Calu3 (cell line): ENCODE measurements around the gene DNPEP. TPM values are rescaled to one million over a fixed set of nuclear protein-coding genes. Genes with fewer than 3 reads are reported as not detected.

Experiments used
- BruUV-seq: library from RNA; stranded (reverse); fragments of 400-500 nt; replicated peaks from 2 replicates; lab custom pipeline; 2021; lab: Mats Ljungman, UMichigan
- CTCF ChIA-PET: fragments of 300-600 bp; sonication (Branson Sonifier 250); formaldehyde crosslinking; loops from one replicate; lab custom pipeline; 2022; ENCODE audit warnings: antibody characterized with exemption; lab: Charles Lee
- DNase-seq: peaks from one replicate; pipeline ENCODE4 v3.0.0; 2022
- H3K27ac Mint-ChIP-seq: one replicate; pipeline ENCODE4 v1.8.0; 2022; ENCODE audit warnings: mixed read lengths; ENCODE audit not compliant: unreplicated experiment
- H3K27me3 Mint-ChIP-seq: one replicate; pipeline ENCODE4 v1.8.0; 2022; ENCODE audit warnings: mixed read lengths; ENCODE audit not compliant: unreplicated experiment
- H3K36me3 Mint-ChIP-seq: one replicate; pipeline ENCODE4 v1.8.0; 2022; ENCODE audit warnings: mild to moderate bottlenecking, moderate library complexity, mixed read lengths; ENCODE audit not compliant: insufficient read depth, unreplicated experiment
- H3K4me1 Mint-ChIP-seq: one replicate; pipeline ENCODE4 v1.8.0; 2022; ENCODE audit warnings: mild to moderate bottlenecking, low read depth, mixed read lengths; ENCODE audit not compliant: unreplicated experiment
- H3K4me3 Mint-ChIP-seq: one replicate; pipeline ENCODE4 v1.8.0; 2022; ENCODE audit warnings: mild to moderate bottlenecking, low read depth, moderate library complexity, mixed read lengths; ENCODE audit not compliant: unreplicated experiment
- H3K9me3 Mint-ChIP-seq: one replicate; pipeline ENCODE4 v1.8.0; 2022; ENCODE audit warnings: low read depth, mixed read lengths; ENCODE audit not compliant: unreplicated experiment
- CTCF ChIP-seq: fragments of 200-600 bp; IDR thresholded peaks from one replicate; pipeline ENCODE4 v1.8.0; 2022; ENCODE audit warnings: antibody characterized with exemption; ENCODE audit not compliant: unreplicated experiment
- intact Hi-C: fragments of 100-400 bp; cut with micrococcal nuclease; formaldehyde crosslinking; loops from one replicate; pipeline ENCODE4 v1.10.0; 2022; ENCODE audit not compliant: unreplicated experiment
- total RNA-seq: library from RNA; stranded (reverse); gene quantifications from 2 replicates; pipeline ENCODE4 v1.2.3, GENCODE V29; 2022

The DNPEP gene
- total RNA-seq, 1 experiment from 2014 or later, result 75.1 TPM

- Mint-ChIP-seq H3K27ac (no peak overlapping the region), H3K27me3 (peaks cover 40% of the 10 kb centered on the region), H3K4me3 (no peak overlapping the region), H3K36me3 (no peaks in the 10 kb centered on the region), H3K9me3 (no peaks in the 10 kb centered on the region), H3K4me1 (no peaks in the 10 kb centered on the region)
- CTCF ChIA-PET, result interaction anchor here (0.6 to 1.1 kb wide), 3 partner anchors 13 to 85 kb away, joined by 3 to 4 read pairs (median 4); no protein-coding TSS in a partner anchor
- intact Hi-C loops, result no loop called here
- DNase-seq, result no peak
- TF ChIP-seq CTCF, result no peak
- BruUV-seq, result no TSS peak
These were observed 28.0 kb upstream of the DNPEP start for GRCh38 chr2:219415580-219416234.

DNA sequence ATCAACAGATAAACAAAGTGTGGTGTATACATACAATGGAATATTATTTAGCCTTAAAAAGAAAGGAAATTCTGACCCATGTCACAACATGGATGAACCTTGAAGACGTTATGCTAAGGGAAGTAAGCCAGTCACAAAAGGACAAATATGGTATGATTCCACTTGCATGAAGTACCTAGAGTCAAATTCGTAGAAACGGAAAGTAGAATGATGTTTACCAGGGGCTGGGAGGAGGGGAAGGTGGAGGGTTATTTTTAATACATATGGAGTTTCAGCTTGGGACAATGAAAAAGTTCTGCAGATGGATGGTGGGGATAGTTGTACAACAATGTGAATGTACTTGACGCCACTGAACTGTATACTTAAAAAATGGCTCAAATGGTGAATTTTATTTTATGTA lies 27.1 kb upstream of the DNPEP start:
- DNase-seq, result no peak
- no peaks in the 10 kb centered on the region for H3K9me3 Mint-ChIP-seq
- BruUV-seq, result no TSS peak
- H3K36me3 Mint-ChIP-seq, result no peaks in the 10 kb centered on the region
- H3K27ac Mint-ChIP-seq, result no peak overlapping the region
- intact Hi-C loops, result no loop called here
- TF ChIP-seq CTCF, result no peak
- CTCF ChIA-PET, result no interaction called here
- no peak overlapping the region for H3K4me3 Mint-ChIP-seq
- peaks cover 40% of the 10 kb centered on the region for H3K27me3 Mint-ChIP-seq
- H3K4me1 Mint-ChIP-seq, result no peaks in the 10 kb centered on the region

GRCh38 chr2:219410390-219410789 lies 22.7 kb upstream of the DNPEP start:
- Mint-ChIP-seq H3K36me3 (no peaks in the 10 kb centered on the region), H3K4me3 (no peak overlapping the region), H3K27ac (no peak overlapping the region), H3K9me3 (no peaks in the 10 kb centered on the region), H3K27me3 (peaks cover 52% of the 10 kb centered on the region), H3K4me1 (peaks cover 8% of the 10 kb centered on the region)
- CTCF ChIA-PET, result interaction anchor here (0.6 to 1.0 kb wide), 3 partner anchors 22 to 316 kb away, joined by 3 to 4 read pairs (median 3); partner anchors contain the start of gene DNPEP
- DNase-seq, result no peak
- no TSS peak for BruUV-seq
- intact Hi-C loops, result no loop called here
- no peak for TF ChIP-seq CTCF

DNA sequence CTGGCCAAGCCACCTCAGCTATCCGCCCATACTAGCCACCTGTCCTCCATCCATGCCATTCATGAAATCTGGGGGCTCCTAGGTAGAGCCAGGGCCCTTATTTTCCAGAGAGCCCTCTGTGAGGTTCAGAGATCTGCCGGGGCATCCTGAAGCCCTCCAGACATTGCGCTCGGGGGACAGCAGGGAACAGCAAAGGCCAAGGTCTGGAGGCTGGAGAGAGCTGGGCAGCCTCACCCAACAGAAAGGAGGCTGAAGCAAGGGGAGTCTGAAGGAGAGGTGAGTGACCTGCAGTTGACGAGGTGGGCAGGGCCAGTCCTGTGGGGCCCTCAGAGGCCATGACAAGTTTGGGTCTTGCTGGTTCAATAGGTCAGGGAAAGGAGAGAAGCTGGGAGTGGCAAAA lies 21.9 kb upstream of the DNPEP start:
- H3K27me3 Mint-ChIP-seq, result peaks cover 49% of the 10 kb centered on the region
- no peaks in the 10 kb centered on the region for H3K36me3 Mint-ChIP-seq
- H3K9me3 Mint-ChIP-seq, result no peaks in the 10 kb centered on the region
- no peak for TF ChIP-seq CTCF
- intact Hi-C loops, result no loop called here
- no peak for DNase-seq
- CTCF ChIA-PET, result interaction anchor here (0.5 to 1.0 kb wide), 2 partner anchors 120 to 243 kb away, joined by 3 to 4 read pairs; no protein-coding TSS in a partner anchor
- no peak overlapping the region for H3K4me3 Mint-ChIP-seq
- no peak overlapping the region for H3K27ac Mint-ChIP-seq
- H3K4me1 Mint-ChIP-seq, result peaks cover 8% of the 10 kb centered on the region
- no TSS peak for BruUV-seq
